Stimulated activated naive B cell treated with anti-CD40 and anti-IgM and Interleukin-4, amounts not matched to agents 10 μg/mL and 1 μg/mL and 100 μg/mL, for 72 hours (primary cell): Measurements from ENCODE around the gene LAMB4.

Experiments
- ATAC-seq, 2 donors: fragments of 150-1000 bp; cut with Tn5 transposase; replicated peaks; 2 replicates each; pipeline ENCODE4 v1.10.0; 2021; ENCODE audit warnings: moderate library complexity in 1 of 2
- DNase-seq: peaks from one replicate; pipeline ENCODE4 v3.0.0; 2021
- H3K27ac Mint-ChIP-seq: one replicate; pipeline ENCODE4 v1.8.0; 2022; ENCODE audit warnings: mild to moderate bottlenecking, mixed read lengths
- H3K27me3 Mint-ChIP-seq, 2 donors: one replicate each; pipeline ENCODE4 v1.8.0; 2022; ENCODE audit warnings: mixed read lengths in 2 of 2
- H3K36me3 Mint-ChIP-seq, 2 donors: one replicate each; pipeline ENCODE4 v1.8.0; 2022; ENCODE audit warnings: mixed read lengths in 2 of 2, mild to moderate bottlenecking in 1 of 2
- H3K4me1 Mint-ChIP-seq, 2 donors: one replicate each; pipeline ENCODE4 v1.8.0; 2022; ENCODE audit warnings: mixed read lengths in 2 of 2, mild to moderate bottlenecking in 1 of 2
- H3K4me3 Mint-ChIP-seq, 2 donors: one replicate each; pipeline ENCODE4 v1.8.0; 2022; ENCODE audit warnings: mild to moderate bottlenecking in 2 of 2, mixed read lengths in 2 of 2, moderate library complexity in 1 of 2
- H3K9me3 Mint-ChIP-seq, 2 donors: one replicate each; pipeline ENCODE4 v1.8.0; 2022; ENCODE audit warnings: mixed read lengths in 2 of 2, mild to moderate bottlenecking in 1 of 2

Gene LAMB4

GRCh38 chr7:107975394-107976013 is 154.7 kb downstream of the LAMB4 start:
- ATAC-seq (no peak), DNase-seq (no peak)
- Mint-ChIP-seq H3K4me3 (no peak overlapping the region), H3K9me3 (no peaks in the 10 kb centered on the region), H3K27ac (no peak overlapping the region), H3K36me3 (no peaks in the 10 kb centered on the region), H3K27me3 (peaks cover 6 to 17% of the 10 kb centered on the region in 2 donors), H3K4me1 (no peaks in the 10 kb centered on the region)

- Mint-ChIP-seq H3K4me1 (no peaks in the 10 kb centered on the region), H3K36me3 (no peaks in the 10 kb centered on the region), H3K9me3 (no peaks in the 10 kb centered on the region), H3K4me3 (no peak overlapping the region), H3K27me3 (peaks cover 11 to 21% of the 10 kb centered on the region in 2 donors), H3K27ac (no peak overlapping the region)
- DNase-seq (no peak), ATAC-seq (no peak)
Measured at GRCh38 chr7:107973861-107974260, 156.3 kb downstream of the LAMB4 start.
